HG03097 (cell line): ENCODE results near the gene CNOT10.
"Not testable (repeated sequence)": the region's sequence is repeated elsewhere in the genome, so short reads cannot be mapped to it uniquely, and the experiment has no call there.

Experiments used
- ATAC-seq: cut with Tn5 transposase; IDR thresholded peaks from one replicate; pipeline ENCODE4 v1.9.1; 2021; ENCODE audit not compliant: unreplicated experiment, low FRiP score

The CNOT10 gene

DNA sequence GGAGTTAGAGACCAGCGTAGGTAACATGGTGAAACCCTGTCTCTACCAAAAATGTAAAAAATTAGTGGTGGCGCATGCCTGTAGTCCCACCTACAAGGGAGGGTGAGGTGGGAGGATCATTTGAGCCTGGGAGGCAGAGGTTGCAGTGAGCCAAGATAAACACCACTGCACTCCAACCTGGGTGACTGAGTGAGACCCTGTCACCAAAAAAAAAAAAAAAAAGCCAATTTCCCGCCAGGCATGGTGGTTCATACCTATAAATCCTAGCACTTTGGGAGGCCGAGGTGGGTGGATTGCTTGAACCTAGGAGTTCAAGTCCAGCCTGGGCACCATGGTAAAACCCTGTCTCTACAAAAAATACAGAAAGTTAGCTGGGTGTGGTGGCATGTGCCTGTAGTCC is 6.9 kb downstream of the CNOT10 start:
- no peak for ATAC-seq

DNA sequence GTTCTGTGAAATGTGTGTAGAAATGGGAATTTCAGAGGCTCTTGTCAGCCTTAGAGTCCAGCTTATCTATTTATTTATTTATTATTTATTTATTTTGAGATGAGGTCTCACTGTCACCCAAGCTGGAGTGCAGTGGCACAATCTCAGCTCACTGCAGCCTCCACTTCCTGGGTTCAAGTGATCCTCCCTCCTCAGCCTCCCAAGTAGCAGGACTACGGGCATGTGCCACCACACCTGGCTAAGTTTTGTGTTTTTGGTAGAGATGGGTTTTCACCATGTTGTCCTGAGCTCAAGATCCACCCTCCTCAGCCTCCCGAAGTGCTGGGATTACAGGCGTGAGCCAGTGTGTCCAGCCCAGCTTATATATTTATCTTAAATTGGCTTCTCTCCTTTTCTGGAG is 11.5 kb downstream of the CNOT10 start:
- no peak for ATAC-seq

DNA sequence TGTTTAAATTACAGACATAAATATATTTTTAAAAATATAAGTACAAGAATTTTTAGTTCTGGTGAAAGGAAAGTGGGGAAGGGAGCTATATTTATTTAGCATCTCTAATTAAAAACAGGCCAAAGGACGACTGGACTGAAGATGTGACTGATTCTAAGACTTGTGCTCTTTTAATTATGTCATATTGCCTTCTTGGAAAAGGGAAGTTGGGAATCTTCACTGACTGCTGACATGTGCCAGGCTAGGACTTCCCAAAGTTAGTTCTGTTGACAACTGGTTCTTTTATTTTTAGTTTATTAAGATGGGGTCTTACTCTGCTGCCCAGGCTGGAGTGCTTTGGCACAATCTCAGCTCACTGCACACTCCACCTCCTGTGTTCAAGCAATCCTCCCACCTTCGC is 13.5 kb downstream of the CNOT10 start:
- ATAC-seq: no peak

DNA sequence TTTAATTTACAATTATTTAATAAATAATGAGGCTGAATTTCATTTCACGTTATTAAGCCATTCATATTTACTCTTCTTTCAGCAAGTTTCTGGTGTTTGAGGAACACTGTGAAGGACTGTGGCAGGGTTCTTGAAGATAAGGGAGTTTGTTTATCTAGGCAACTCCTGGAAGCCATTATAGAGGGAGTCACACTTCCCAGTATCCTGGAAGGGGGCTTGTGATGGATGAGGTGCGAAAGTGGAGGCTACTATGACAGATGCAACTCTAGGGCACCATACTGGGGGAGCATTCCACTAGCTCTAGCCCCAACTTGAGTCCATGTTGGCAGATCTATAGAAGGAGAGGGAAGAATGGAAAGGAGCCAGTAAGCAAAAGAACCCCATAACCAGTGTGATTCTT is 14.4 kb downstream of the CNOT10 start:
- ATAC-seq: no peak

DNA sequence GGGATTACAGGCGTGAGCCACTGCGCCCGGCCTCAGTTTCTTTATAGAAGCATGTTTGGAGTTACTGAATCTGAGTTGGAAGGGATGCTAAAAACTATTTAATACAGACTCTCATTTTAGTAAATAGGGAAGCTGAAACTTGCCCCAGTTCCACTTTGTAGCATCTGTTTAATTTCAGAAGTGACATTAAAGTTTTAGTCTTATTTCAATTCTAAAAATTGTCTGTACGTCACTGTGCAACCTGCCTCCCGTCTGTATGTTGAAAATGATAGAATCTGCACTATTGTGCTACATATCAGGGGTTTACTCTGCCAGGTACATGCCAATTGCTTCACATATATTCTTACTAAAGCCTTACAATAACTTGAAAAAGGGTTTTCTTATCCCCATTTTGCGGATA is 15.3 kb downstream of the CNOT10 start:
- ATAC-seq: no peak

DNA sequence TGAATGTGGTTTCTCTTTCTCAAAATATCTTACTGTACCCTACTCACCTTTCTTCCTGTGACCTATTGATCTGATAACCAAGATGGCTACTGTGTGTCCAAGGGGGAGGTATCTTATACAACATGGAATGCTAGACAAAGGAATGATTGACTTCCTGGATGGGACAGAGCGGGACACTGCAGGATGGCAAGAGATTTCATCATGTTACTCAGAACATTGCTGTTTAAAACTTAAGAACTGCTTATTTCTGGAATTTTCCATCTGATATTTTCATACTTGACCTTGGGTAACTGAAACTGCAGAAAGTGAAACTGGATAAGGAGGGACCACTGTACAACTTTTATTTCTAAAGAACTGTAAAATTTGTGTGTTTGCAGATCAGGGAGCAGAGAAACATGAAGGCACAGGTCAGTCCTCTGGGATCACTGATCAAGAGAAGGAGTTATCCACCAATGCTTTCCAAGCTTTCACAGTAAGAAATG is 18.5 kb downstream of the CNOT10 start:
- ATAC-seq: no peak

DNA sequence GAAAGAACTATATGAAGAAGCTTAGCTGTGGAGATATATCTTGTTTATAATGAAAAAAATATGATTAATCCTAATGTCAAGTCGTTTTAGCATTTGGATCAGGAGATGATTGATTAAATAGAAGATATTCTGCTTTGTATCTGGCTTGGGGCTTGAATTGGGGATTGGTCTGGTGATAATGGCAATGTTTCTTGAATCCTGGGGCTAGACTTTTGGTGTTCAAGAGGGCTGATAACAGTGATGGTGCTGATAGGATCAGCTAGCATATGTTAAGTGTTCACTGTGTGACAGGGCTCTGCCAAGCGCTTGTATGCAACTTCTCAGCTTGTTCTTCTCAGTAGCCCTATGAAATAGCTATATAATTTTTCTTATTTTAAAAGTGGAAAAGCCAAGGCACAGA is 20.2 kb downstream of the CNOT10 start:
- ATAC-seq: no peak

DNA sequence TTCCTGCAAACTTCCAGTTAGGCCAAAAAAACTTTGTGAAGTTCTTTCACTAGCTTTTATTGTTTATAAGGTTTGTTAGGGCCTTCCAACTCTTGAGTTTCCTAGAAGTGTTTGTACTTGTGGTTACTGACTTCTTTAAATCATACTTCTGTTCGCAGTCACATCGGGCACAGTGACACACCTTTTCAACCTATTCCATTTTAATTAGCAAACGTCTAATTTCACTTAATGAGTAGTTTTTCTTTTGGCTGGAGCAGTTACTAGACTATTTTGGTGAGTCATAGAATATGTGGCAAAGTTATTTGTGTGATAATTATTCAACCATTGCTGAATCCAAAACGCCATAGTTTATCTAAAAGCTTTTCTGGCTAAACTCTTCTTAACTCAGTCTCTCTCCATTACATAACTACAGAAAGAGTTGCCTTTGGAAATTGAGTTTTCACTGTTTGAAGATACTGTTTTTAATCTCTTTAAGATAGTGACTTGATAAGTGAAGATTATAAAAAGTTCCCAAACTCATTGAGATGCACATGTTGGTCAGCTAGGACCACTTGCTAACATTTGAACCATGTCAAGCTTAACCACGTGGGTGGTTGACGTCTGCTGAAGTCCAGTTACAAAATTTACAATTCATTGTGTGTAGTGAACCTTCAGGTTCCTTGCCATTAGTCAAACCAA is 21.5 kb downstream of the CNOT10 start:
- no peak for ATAC-seq

DNA sequence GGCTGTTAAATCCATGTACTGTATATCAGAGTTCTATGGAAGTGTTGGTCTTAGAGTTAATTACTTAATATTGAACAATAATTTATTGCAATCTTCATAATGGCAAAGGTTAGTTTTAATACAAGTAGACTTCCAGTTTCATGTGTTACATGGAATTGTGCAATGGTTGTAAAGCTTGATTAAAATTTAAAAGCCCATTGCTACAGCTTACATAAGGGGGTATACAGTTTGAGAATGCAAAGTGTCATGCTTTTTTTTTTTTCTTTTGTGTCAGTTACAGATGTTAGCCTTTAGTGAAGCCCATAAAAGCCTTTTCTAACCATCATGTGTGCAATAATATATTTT is 22.0 kb downstream of the CNOT10 start:
- no peak for ATAC-seq

DNA sequence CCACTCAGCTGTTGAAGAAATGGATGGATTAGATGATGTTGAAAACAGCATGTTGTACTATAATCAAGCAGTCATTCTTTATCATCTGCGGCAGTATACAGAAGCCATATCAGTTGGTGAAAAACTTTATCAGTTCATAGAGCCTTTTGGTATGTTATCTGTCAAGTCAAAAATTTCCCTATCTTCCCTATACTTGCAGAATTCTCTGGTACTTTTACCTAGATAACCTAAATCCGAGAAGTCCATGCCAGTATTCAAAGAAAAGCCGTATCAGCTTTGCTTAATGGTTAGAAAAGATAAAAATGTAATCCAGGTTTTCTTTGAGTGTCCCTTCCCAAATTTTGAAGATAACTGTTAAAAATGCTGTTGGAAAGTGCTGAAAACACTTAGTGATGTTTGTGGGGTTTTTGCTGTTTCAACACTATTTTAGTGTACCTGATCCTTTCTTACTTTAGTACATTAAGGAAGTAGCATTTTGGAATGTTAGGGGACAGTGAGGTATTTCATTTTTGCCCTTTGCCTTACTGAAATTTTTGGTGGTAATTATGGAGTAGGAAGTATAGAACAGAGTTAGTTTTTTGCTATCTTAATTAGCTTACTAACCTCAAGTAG is 23.8 kb downstream of the CNOT10 start:
- ATAC-seq: no peak

DNA sequence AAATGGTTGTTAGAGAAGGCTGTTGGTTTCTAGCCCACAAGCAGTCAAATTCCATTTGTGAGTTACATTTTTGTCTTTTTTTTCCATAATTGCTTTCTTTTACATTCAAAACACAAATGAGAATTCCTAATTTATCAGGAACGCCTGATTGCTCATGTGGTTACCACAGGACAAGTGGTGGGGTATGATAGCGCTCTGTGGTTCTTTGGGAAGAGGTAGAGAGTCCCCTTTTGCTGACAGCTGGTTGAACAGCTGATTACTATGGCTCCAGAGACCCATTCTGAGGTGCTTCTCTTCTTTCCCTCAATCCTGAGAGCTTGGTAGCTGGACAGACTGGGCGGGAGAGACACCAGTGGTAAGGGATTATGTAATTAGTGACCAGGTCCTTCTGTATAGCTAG is 24.4 kb downstream of the CNOT10 start:
- ATAC-seq: no peak

DNA sequence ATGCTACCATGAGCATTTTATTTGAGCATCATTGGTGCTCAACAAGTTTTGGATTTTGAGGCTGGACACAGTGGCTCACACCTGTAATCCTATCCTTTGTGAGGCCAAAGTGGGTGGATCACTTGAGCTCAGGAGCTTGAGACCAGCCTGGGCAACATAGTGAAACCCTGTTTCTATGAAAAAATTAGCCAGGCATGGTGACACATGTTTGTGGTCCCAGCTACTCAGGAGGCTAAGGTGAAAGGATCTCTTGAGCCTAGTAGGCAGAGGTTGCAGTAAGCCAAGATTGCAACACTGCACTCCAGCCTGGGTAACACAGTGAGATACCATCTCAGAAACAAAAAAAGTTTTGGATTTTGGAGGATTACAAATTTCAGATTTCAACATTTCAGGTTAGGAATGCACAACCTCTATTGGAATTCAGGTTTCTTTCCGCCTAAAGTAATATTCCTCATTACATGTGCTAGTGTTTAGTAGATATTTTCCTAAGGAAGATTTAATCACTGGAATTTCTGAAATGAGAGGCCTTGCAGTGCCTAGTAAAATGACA is 27.6 kb downstream of the CNOT10 start:
- ATAC-seq: no peak

DNA sequence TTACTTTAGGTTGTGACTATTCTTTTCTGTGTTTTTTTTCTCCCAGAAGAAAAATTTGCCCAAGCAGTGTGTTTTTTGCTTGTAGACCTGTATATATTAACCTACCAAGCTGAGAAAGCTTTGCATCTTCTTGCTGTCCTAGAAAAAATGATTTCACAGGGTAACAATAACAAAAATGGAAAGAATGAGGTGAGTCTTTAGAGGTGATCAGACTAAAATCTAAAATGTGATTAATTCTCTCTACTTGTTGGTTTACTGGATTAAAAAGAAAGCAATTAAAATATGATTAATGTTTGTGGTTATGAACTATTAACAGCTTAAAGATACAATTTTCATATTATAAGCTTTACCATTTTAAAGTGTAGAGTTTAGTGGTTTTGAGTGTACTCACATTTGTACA is 28.2 kb downstream of the CNOT10 start:
- ATAC-seq: no peak

DNA sequence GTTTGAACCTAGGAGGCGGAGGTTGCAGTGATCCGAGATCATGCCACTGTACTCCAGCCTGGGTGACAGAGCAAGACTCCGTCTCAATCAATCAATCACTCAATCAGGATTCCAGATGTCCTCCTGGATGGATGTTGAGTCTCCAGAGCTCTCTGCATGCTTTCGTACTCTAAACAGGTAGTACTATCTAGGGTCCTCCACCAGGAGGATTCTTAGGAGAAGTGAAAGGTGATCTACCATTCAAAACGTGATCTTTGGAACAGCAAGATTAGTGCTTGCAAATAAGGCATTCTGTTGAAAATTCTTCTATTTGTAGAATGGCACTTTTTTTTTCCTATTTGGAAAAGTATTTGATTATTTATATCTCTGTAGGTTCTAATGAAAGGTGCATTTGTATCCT is 34.3 kb downstream of the CNOT10 start:
- ATAC-seq: no peak

DNA sequence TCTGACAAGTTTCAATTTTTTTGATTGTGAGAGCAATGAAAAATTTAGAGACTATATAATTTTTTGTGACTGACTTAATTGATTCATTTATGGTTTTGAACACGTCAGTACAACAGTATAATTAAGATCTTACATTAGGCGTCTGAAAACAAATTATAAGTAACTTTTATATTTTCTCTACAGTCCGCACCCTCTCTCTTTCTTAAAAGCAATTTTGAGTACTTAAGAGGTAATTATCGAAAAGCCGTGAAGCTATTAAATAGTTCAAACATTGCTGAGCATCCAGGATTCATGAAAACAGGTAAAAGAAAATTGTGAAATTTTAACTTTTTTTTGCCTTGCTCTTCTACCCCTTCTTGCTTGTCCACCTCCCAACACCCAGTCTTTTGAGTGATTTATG is 34.9 kb downstream of the CNOT10 start:
- ATAC-seq: no peak

DNA sequence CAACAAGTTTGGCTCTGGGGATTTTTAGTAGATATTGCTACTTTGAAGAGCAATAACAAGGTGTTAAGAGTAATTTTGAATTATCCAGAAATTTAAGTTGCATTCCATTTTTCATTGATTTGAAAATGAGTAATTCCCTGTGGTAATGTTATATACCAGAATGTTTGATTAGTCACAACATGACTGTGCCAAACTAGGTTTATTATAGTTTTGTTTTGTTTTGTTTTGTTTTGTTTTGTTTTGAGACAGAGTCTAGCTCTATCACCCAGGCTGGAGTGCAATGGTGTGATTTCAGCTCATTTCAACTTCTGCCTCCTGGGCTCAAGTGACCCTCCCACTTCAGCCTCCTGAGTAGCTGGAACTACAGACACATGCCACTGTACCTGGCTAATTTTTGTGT is 40.7 kb downstream of the CNOT10 start:
- no peak for ATAC-seq

DNA sequence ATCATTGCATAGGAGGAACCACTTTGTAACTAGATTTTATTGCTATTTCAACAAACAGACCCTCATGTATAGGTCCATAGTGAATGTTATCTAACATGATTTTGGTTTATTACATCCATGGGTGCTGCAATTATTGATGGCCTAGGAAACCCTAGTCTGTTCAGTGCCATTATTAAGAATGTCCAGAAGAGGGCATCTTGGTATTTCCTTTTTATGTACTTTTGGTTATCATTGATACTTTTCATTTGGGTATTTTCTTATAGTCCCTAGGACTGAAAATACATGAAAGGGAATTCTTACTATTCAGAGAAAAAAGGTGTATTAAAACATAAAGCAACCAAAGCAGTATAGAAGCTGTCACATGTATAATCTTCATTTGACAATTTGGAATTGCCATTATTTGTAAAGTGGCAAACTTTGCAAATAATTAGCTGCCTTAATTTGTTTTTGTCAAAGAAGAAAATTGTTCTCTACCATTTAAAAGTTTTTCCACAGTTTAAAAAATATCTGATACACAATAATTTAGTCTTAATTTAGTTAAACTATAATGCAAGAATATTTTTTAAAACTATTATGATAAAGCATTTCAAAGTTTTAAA is 48.7 kb downstream of the CNOT10 start:
- ATAC-seq: no peak

DNA sequence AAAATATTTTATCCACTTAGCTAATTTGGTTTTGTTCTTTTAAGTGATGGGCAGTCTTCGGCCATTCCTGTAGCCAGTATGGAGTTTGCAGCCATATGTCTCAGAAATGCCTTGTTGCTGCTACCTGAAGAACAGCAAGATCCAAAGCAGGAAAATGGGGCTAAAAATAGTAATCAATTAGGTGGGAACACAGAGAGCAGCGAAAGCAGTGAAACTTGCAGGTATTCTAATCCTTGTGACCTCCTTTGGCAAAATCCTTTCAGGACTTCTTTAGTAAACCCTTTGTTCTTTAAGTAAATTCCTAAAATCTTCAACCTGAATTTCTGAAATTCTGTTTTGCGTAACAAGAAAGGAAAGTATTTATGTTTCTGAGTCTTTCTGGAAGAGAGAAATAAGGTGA is 49.8 kb downstream of the CNOT10 start:
- ATAC-seq: no peak

DNA sequence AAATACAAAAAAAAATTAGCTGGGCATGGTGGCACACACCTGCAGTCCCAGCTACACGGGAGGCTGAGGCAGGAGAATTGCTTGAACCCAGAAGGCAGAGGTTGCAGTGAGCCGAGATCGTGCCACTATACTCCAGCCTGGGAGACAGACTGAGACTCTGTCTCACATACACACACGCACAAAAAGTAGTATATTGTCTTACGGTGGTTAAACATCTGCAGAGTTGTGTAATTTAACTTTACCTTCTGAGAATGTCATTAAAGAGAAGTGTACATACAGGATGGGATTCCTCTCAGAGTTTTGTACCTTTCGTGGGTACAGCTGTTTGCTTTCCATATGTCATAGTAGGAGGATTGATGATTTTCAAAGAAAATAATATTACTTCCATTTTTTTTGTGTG is 58.5 kb downstream of the CNOT10 start:
- not testable (repeated sequence) for ATAC-seq

DNA sequence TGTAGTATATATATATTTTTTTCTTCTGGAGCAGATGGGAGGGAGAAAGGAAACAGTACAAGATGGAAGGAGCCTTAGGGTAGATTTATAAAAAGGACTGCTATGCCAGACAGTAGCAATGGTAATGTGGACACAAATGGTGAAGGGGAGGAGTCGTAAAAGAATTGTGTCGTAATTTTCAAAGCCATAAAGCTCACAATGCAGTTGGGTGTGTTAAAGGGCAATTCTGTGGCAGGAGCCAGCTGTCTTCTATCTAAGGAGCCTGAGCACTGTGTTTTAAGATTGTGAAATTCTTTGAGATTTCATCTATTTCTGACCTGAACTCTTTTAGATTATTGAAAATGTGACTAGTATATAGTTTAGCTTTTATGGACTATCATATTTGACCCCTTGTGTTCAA is 58.9 kb downstream of the CNOT10 start:
- ATAC-seq: no peak

DNA sequence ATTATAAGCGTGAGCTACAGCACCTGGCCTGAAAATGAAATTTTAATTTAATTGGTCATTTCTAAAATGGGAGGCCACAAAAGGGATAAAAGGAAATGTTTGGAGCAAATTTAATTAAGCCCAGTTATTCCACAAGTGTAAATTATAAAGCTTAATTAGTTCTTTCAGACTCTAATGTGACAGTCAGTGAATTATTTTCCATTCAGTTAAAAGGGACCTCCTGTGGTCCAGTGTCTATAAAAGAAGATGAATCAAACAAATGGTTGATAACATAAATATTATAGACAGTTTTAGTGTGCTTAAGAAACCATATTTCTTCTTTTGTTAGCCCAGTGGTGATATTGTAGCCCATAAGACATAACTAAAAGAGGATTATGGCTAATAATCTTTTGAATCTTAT is 66.4 kb downstream of the CNOT10 start:
- ATAC-seq: no peak

DNA sequence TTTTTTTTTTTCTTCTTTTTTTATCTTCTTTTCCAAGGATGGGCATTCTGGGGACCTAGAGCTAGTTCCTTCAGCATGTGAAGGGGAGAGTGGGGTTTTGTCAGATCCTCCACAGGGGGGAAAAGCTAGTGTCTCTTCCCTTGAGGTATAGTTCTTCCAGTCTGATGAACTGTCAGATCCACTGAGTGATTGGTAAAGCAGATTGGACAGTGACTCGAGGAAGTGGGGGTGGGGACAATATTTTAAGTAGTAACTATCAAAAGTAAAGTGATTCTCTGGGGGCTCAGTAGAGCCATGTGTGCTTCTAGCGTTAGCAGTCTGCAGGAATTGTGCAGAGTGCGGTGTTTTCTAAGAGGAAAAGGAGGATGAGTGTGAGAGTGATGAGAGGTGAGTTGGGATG is 70.8 kb downstream of the CNOT10 start:
- no peak for ATAC-seq
